ENCODE results near the gene IL4R.

GRCh38 chr16:27320261-27321012 is 6.7 kb downstream of the IL4R start:
- TF ChIP-seq CTCF (IDR thresholded peaks at IDR 0.05; ENCODE audit: poor library complexity, severe bottlenecking) = no peak
- TF ChIP-seq SMC3 (conservative IDR thresholded peaks at IDR 0.05; ENCODE audit: poor library complexity) = no peak
- no peak for TF ChIP-seq TAF1 (IDR thresholded peaks at IDR 0.05; ENCODE audit: low read depth)
- TF ChIP-seq MXI1 (conservative IDR thresholded peaks at IDR 0.05; ENCODE audit: poor library complexity, severe bottlenecking) = no peak
